Measurements from ENCODE around the gene TRIM72.
"Not testable (repeated sequence)": the region's sequence is repeated elsewhere in the genome, so short reads cannot be mapped to it uniquely, and the experiment has no call there.

TRIM72 gene

GRCh38 chr16:31199430-31200041, 14.4 kb upstream of the TRIM72 start:
- H3K27ac Mint-ChIP-seq = peak overlapping the region; percentile 71

GRCh38 chr16:31200111-31200510, 13.8 kb upstream of the TRIM72 start:
- not testable (repeated sequence) for H3K27ac Mint-ChIP-seq, H3K27me3 Mint-ChIP-seq, H3K9me3 Mint-ChIP-seq, H3K36me3 Mint-ChIP-seq
- H3K4me3 Mint-ChIP-seq = peak overlapping the region; percentile 6
- peaks cover 53% of the 10 kb centered on the region for H3K4me1 Mint-ChIP-seq

More at GRCh38 chr16:31199430-31200041, 14.4 kb upstream of the TRIM72 start:
- H3K27me3 Mint-ChIP-seq = no peaks in the 10 kb centered on the region
- peak overlapping the region; percentile 6 for H3K4me3 Mint-ChIP-seq
- peaks cover 58% of the 10 kb centered on the region for H3K4me1 Mint-ChIP-seq
- H3K9me3 Mint-ChIP-seq = no peaks in the 10 kb centered on the region
- peaks cover 2% of the 10 kb centered on the region for H3K36me3 Mint-ChIP-seq

- peaks cover 2% of the 10 kb centered on the region for H3K36me3 Mint-ChIP-seq
- H3K27me3 Mint-ChIP-seq = no peaks in the 10 kb centered on the region
- peak overlapping the region; percentile 12 for H3K27ac Mint-ChIP-seq
- no peaks in the 10 kb centered on the region for H3K9me3 Mint-ChIP-seq
- peaks cover 50% of the 10 kb centered on the region for H3K4me1 Mint-ChIP-seq
- peak overlapping the region; percentile 84 for H3K4me3 Mint-ChIP-seq
These were observed 12.9 kb upstream of the TRIM72 start for GRCh38 chr16:31200821-31201568.

GRCh38 chr16:31201582-31202413, 12.1 kb upstream of the TRIM72 start:
- H3K4me3 Mint-ChIP-seq = peak overlapping the region; percentile 84
- peak overlapping the region; percentile 51 for H3K27ac Mint-ChIP-seq
- peaks cover 2% of the 10 kb centered on the region for H3K36me3 Mint-ChIP-seq
- no peaks in the 10 kb centered on the region for H3K27me3 Mint-ChIP-seq
- no peaks in the 10 kb centered on the region for H3K9me3 Mint-ChIP-seq
- peaks cover 46% of the 10 kb centered on the region for H3K4me1 Mint-ChIP-seq

- peak within 1 kb of the TSS; percentile 51 for H3K27ac Mint-ChIP-seq
- H3K9me3 Mint-ChIP-seq = no peaks in the 10 kb centered on the region
- no peaks in the 10 kb centered on the region for H3K27me3 Mint-ChIP-seq
- H3K36me3 Mint-ChIP-seq = peaks cover 2% of the 10 kb centered on the region
- H3K4me1 Mint-ChIP-seq = peaks cover 46% of the 10 kb centered on the region
- peak within 1 kb of the TSS; percentile 84 for H3K4me3 Mint-ChIP-seq
These were observed 11.2 kb upstream of the TRIM72 start, which contains the start of gene PYCARD for GRCh38 chr16:31202414-31203375. Gene PYCARD (minus strand): TSS chr16:31202760. CDS start chr16:31202690, 70 bp downstream.

- H3K9me3 Mint-ChIP-seq = no peaks in the 10 kb centered on the region
- peak overlapping the region; percentile 33 for H3K4me3 Mint-ChIP-seq
- H3K4me1 Mint-ChIP-seq = peaks cover 26% of the 10 kb centered on the region
- H3K36me3 Mint-ChIP-seq = no peaks in the 10 kb centered on the region
- H3K27ac Mint-ChIP-seq = peak overlapping the region; percentile 30
- no peaks in the 10 kb centered on the region for H3K27me3 Mint-ChIP-seq
These were observed 8.8 kb upstream of the TRIM72 start for GRCh38 chr16:31204871-31205666.

GRCh38 chr16:31206776-31207175, 7.1 kb upstream of the TRIM72 start:
- Mint-ChIP-seq H3K4me3 (no peak overlapping the region), H3K36me3 (no peaks in the 10 kb centered on the region), H3K9me3 (no peaks in the 10 kb centered on the region), H3K27ac (no peak overlapping the region), H3K27me3 (no peaks in the 10 kb centered on the region), H3K4me1 (peaks cover 11% of the 10 kb centered on the region)

- H3K27me3 Mint-ChIP-seq = peaks cover 17% of the 10 kb centered on the region
- no peaks in the 10 kb centered on the region for H3K9me3 Mint-ChIP-seq
- peaks cover 19% of the 10 kb centered on the region for H3K4me1 Mint-ChIP-seq
- H3K36me3 Mint-ChIP-seq = no peaks in the 10 kb centered on the region
- no peak overlapping the region for H3K27ac Mint-ChIP-seq
- H3K4me3 Mint-ChIP-seq = no peak overlapping the region
These were observed 577 bp upstream of the TRIM72 start for GRCh38 chr16:31213342-31213741.

- Mint-ChIP-seq H3K27ac (no peak overlapping the region), H3K27me3 (peaks cover 26% of the 10 kb centered on the region), H3K4me3 (peak overlapping the region; percentile 57), H3K4me1 (peaks cover 19% of the 10 kb centered on the region), H3K36me3 (no peaks in the 10 kb centered on the region), H3K9me3 (no peaks in the 10 kb centered on the region)
These were observed 878 bp downstream of the TRIM72 start for GRCh38 chr16:31214708-31215286.

GRCh38 chr16:31215287-31216162, 1.6 kb downstream of the TRIM72 start:
- H3K36me3 Mint-ChIP-seq = no peaks in the 10 kb centered on the region
- H3K9me3 Mint-ChIP-seq = no peaks in the 10 kb centered on the region
- H3K27me3 Mint-ChIP-seq = peaks cover 26% of the 10 kb centered on the region
- peak overlapping the region; percentile 83 for H3K4me3 Mint-ChIP-seq
- peaks cover 19% of the 10 kb centered on the region for H3K4me1 Mint-ChIP-seq
- H3K27ac Mint-ChIP-seq = no peak overlapping the region

- Mint-ChIP-seq H3K27me3 (peaks cover 32% of the 10 kb centered on the region), H3K4me3 (peak within 1 kb of the TSS; percentile 83), H3K4me1 (peaks cover 19% of the 10 kb centered on the region), H3K27ac (no peak within 1 kb of the TSS), H3K9me3 (no peaks in the 10 kb centered on the region), H3K36me3 (no peaks in the 10 kb centered on the region)
These were observed 2.7 kb downstream of the TRIM72 start, which contains the start of gene PYDC1 for GRCh38 chr16:31216422-31217135. Gene PYDC1 (minus strand): TSS chr16:31217135. CDS start chr16:31217028, 107 bp downstream.

- H3K4me3 Mint-ChIP-seq = peak overlapping the region; percentile 73
- H3K9me3 Mint-ChIP-seq = no peaks in the 10 kb centered on the region
- H3K4me1 Mint-ChIP-seq = peaks cover 15% of the 10 kb centered on the region
- no peak overlapping the region for H3K27ac Mint-ChIP-seq
- peaks cover 34% of the 10 kb centered on the region for H3K27me3 Mint-ChIP-seq
- no peaks in the 10 kb centered on the region for H3K36me3 Mint-ChIP-seq
These were observed 3.2 kb downstream of the TRIM72 start for GRCh38 chr16:31217136-31217530.
